ENCODE data around the gene RIN3. TPM values are rescaled to one million over a fixed set of nuclear protein-coding genes. Genes with fewer than 3 reads are reported as not detected.
"Not testable (repeated sequence)": the region's sequence is repeated elsewhere in the genome, so short reads cannot be mapped to it uniquely, and the experiment has no call there.

Gene RIN3
- polyA plus RNA-seq, 3 donors: 2.2 to 12.3 (median 10.8) TPM

DNA sequence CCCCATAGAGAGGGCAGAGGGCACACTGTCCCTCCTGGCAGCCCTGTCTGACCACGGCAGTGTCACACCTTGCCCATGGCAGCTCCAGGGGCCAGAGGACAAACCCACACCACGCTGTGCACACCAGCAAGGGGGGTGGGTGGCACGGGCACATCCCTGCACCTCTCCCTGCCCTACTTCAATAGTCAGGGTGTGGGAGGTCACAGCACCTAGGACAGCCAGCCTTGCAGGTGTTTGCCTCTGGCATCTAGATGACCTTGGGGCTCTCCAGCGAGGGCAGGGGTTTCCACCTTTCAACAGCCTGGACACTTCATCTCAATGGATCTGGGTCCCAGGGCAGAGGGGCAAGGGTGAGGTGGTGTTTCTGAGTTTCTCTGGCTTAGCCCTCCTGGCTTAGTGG is 165.7 kb downstream of the RIN3 start:
- H3K27ac ChIP-seq (ENCODE audit: low read depth, low read length): no peak overlapping the region
- WGBS, 3 donors: 80 to 91% (median 89%) methylated on average over 4 of the region's 4 CpGs

- H3K27ac ChIP-seq (ENCODE audit: low read depth, low read length): not testable (repeated sequence)
- 82 to 85% (median 85%) methylated on average over 4 of the region's 4 CpGs for WGBS, 3 donors
Measured at GRCh38 chr14:92680330-92680729, 166.7 kb downstream of the RIN3 start.

DNA sequence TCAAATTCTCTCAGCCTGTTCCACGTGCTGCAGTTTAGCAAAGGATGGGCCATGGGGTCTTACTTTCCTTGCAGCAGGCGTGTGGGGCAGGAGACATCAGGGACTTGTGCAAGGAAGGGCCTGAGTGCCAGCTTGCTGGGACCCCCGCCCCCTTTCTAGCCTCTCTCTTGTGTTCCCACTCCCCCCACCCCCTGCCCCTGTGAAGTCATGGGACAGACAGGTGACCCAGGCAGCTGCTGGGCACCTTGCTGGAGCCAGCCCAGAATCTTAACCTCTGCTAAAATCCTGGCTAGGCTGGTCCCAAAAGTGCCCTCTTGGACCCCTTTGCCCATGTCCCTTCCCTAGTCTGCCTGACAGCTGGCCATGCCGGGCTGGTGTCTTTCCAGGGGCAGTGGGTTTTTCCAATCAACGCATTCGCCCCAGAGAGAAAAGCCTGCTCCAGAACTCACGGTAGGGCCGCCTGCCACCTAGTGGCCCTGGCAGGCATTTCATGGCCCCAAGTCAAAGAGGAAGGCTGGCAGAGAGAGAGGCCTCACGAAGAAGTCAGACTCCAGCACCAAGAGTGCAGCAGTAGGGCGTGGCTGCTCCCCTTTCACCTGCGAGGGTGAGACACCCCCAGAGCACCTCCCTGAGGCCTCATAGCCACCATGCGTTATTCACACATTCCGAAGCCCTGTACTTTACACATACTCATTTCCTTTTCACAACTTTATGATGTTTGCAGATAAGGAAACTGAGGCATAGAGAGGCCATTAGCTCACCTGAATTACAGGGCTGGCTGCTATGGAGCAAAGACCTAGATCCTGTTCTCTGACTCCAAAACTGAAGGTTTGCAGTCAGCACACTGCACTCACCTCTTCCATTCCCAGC is 167.4 kb downstream of the RIN3 start:
- H3K27ac ChIP-seq (ENCODE audit: low read depth, low read length): no peak overlapping the region
- 31 to 33% (median 31%) methylated on average over 13 of the region's 13 CpGs for WGBS, 3 donors

DNA sequence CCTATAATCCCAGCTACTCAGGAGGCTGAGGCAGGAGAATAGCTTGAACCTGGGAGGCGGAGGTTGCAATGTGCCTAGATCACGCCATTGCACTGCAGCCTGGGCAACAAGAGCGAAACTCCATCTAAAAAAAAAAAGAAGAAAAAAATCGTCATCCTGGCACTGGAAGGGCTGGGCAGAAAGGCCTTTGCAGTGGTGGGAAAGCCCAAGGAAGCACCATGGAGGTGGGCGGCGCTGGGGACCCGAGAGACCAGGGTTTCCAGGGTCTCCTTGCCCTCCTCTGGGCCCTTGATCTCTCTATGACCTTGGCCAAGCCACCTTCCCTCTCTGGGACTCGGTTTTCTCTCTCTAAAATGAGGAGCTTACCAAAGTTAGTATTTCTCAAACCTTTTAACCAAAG is 169.5 kb downstream of the RIN3 start:
- 92 to 96% (median 95%) methylated on average over 8 of the region's 8 CpGs for WGBS, 3 donors

GRCh38 chr14:92684801-92685560 is 171.4 kb downstream of the RIN3 start:
- no peak overlapping the region for H3K27ac ChIP-seq (ENCODE audit: low read depth, low read length)
- WGBS, 3 donors: 88 to 94% (median 90%) methylated on average over 16 to 21 of the region's 21 CpGs

More for the DNA sequence above, 169.5 kb downstream of the RIN3 start:
- H3K27ac ChIP-seq (ENCODE audit: low read depth, low read length): no peak overlapping the region

DNA sequence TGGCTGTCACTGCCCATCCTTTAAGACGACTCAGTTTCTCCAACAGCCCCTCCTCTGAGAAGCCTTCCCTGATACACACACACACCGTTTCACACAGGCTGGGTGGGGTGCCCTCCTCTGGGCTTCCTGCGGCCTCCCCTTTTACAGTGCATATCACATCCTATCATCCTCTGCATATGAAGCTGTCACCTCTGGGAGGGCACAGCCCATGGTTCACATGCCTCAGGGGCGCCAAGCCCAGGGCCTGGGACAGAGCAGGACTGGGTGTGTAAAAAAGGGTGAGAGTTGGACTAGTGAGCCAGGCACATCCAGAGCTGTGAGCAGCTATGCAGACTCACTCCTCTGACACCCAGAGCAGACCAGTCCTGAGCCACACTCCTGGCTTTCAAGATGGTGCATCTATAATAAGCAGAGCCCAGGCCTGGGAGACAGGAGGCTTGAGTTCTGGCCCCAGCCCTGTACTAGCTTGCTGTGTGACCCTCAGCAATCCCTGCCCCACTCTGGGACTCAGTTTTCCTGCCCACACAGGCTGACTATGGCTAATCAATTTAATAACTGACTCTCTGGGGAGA is 172.3 kb downstream of the RIN3 start:
- no peak overlapping the region for H3K27ac ChIP-seq (ENCODE audit: low read depth, low read length)
- WGBS, 3 donors: 86 to 98% (median 94%) methylated on average over 4 of the region's 4 CpGs

GRCh38 chr14:92686411-92686899 is 172.9 kb downstream of the RIN3 start:
- 65 to 86% (median 82%) methylated on average over 9 of the region's 9 CpGs for WGBS, 3 donors
- no peak overlapping the region for H3K27ac ChIP-seq (ENCODE audit: low read depth, low read length)

- 1 to 44% (median 34%) methylated on average over 35 to 45 of the region's 45 CpGs for WGBS, 3 donors
- H3K27ac ChIP-seq (ENCODE audit: low read depth, low read length): no peak overlapping the region
Measured at GRCh38 chr14:92686900-92687427, 173.4 kb downstream of the RIN3 start.

DNA sequence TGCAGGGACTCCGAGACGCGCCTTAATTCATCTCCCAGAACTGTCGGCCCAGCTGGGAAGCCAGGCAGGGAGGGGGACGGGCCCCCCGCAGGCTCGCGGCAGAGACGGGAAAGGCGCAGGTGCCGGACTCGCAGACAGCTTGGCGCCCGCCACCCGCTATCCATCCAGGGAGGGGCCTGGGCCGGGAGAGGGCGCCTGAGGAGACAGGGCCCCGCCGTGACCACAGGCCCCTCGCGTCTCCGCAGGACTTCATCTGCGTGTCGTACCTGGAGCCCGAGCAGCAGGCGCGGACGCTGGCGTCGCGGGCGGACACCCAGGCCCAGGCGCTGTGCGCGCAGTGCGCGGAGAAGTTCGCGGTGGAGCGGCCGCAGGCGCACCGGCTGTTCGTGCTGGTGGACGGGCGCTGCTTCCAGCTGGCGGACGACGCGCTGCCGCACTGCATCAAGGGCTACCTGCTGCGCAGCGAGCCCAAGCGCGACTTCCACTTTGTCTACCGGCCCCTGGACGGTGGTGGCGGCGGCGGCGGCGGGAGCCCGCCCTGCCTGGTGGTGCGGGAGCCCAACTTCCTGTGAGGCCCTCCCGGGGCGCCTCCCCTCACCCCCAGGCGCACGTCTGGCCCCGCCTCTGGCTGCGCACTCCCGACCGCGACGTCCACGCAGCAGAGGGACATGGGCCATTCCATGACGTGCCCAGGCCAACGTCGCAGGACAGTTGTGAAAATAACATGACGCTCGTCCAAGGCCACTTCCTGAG is 174.3 kb downstream of the RIN3 start:
- H3K27ac ChIP-seq (ENCODE audit: low read depth, low read length): no peak overlapping the region
- 25 to 66% (median 55%) methylated on average over 68 to 80 of the region's 80 CpGs for WGBS, 3 donors

GRCh38 chr14:92688434-92689375 is 175.1 kb downstream of the RIN3 start:
- 73 to 92% (median 87%) methylated on average over 30 of the region's 30 CpGs for WGBS, 3 donors
- H3K27ac ChIP-seq (ENCODE audit: low read depth, low read length): no peak overlapping the region

GRCh38 chr14:92690171-92691011 is 176.8 kb downstream of the RIN3 start:
- WGBS, 3 donors: 57 to 77% (median 75%) methylated on average over 13 of the region's 13 CpGs
- H3K27ac ChIP-seq (ENCODE audit: low read depth, low read length): no peak overlapping the region

GRCh38 chr14:92692822-92693226 is 179.2 kb downstream of the RIN3 start:
- WGBS, 3 donors: 9 to 26% (median 11%) methylated on average over 2 of the region's 2 CpGs
- no peak overlapping the region for H3K27ac ChIP-seq (ENCODE audit: low read depth, low read length)

GRCh38 chr14:92693998-92694795 is 180.6 kb downstream of the RIN3 start:
- no peak overlapping the region for H3K27ac ChIP-seq (ENCODE audit: low read depth, low read length)
- 75 to 78% (median 78%) methylated on average over 18 of the region's 18 CpGs for WGBS, 3 donors

DNA sequence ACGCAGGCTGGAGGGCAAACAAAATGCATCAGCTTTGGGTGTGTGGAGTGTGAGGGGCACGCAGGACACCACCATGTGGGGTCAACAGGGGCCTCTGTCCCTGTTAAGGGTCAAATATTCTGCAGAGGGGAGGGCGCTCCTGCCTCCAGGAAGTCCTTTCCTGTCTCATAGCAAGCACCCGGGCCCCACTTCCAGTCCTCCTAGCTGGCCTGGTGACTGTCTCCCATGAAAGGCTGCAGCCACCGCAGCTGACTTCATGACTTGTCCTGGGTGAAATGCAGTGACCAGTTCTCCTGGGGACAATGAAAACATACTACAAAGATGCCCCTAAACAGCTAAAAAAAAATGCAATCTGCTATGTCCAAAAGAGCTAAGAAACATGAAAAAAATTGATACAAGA is 181.2 kb downstream of the RIN3 start:
- no peak overlapping the region for H3K27ac ChIP-seq (ENCODE audit: low read depth, low read length)
- 50 to 71% (median 64%) methylated on average over 5 of the region's 5 CpGs for WGBS, 3 donors

GRCh38 chr14:92695562-92695961 is 182.0 kb downstream of the RIN3 start:
- 85 to 100% (median 91%) methylated on average over 1 of the region's 1 CpG for WGBS, 3 donors
- no peak overlapping the region for H3K27ac ChIP-seq (ENCODE audit: low read depth, low read length)

Data from adipose tissue (tissue), 3 donors.